Measurements from ENCODE around the gene LAMB4.

DNA sequence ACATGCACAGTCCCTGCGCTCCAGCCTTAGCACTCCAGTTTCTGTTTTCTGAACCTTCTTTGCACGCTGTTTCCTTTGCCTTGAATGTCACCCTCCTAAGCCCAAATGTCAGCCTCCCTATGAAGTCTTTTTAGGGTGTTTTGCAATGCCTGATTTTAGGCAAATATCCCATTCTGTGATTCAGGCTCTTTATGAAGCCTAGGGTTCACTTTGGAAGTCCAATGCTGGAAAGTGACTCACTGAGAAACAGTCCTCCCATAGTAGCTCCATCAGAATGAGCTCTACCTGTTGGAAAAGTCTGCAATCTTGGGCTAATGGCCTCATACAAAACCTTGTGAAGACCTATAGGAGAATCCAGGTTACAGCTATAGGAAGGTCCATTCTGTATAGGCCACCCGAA lies 5.3 kb downstream of the LAMB4 start:
- TF ChIP-seq CTCF (IDR thresholded peaks at IDR 0.05; ENCODE audit: low read depth, low read length) (no peak), MYC (IDR thresholded peaks at IDR 0.05; ENCODE audit: low read depth, low read length) (no peak)

Data from NB4 (cell line).